ENCODE data around the gene RBM27.
"Not testable (repeated sequence)": the region's sequence is repeated elsewhere in the genome, so short reads cannot be mapped to it uniquely, and the experiment has no call there.

The RBM27 gene, protein sequence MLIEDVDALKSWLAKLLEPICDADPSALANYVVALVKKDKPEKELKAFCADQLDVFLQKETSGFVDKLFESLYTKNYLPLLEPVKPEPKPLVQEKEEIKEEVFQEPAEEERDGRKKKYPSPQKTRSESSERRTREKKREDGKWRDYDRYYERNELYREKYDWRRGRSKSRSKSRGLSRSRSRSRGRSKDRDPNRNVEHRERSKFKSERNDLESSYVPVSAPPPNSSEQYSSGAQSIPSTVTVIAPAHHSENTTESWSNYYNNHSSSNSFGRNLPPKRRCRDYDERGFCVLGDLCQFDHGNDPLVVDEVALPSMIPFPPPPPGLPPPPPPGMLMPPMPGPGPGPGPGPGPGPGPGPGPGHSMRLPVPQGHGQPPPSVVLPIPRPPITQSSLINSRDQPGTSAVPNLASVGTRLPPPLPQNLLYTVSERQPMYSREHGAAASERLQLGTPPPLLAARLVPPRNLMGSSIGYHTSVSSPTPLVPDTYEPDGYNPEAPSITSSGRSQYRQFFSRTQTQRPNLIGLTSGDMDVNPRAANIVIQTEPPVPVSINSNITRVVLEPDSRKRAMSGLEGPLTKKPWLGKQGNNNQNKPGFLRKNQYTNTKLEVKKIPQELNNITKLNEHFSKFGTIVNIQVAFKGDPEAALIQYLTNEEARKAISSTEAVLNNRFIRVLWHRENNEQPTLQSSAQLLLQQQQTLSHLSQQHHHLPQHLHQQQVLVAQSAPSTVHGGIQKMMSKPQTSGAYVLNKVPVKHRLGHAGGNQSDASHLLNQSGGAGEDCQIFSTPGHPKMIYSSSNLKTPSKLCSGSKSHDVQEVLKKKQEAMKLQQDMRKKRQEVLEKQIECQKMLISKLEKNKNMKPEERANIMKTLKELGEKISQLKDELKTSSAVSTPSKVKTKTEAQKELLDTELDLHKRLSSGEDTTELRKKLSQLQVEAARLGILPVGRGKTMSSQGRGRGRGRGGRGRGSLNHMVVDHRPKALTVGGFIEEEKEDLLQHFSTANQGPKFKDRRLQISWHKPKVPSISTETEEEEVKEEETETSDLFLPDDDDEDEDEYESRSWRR

DNA sequence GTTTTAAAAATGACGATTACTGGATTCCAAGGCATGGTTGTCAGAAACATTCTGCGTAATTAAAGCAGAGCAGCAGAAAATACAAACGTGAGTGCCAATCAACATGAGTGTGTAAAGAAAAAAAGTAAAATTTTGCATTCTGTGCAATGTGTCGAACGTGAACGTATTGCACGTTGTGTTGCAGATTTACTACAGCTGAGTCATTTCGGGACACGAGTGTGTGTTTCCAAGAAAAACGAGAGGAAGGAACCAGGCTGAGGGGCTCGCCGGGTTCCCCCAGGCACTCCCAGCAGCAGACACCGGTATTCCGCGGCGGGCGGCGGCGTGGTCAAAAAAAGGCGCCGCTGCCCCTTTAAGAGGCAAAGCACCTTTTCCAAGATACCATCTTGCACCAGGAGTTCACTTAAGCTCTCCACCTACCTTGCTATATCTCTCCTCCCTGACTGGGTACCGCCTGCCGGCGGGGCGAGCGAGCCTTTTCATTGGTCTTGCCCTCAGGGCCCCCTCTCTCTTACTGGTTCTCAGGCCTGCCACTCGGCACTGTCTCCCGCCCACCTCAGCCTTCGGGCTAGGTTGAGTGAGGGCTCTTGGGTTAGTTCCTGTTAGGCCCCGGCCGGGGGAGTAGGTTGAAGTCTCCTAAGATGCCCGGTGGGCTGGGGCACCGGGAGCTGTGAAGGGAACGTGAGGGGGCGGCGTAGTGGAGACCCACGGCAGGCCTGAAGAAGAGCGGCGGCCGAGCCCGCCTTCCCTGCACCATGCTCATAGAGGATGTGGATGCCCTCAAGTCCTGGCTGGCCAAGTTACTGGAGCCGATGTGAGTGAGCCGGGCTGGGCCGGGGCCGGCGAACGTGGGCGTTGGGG is at the start of gene RBM27:
RBM27 (plus strand) TSS at position 595 of the 861 bp plus-strand sequence; CDS start at position 756, 161 bp downstream.
- FAIRE-seq = peak; percentile 94

DNA sequence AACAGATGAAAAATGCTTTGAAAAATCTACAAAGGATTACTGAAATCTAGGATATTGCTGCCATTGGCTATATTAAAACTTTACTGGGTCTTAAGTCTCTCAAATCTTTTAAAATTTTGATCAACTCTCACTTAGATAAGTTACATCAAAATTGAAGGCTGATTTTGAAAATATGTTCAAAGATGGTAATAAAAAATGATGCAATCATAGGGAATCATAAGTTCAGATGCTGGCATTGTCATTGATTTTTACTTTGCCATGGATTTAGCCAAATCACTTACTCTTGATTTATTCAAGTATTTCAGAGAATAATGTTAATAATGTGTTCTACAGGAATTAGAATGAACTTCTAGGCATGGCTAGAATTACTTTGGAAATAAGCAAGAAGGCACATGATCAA is 45.1 kb upstream of the RBM27 start:
- no peak for FAIRE-seq

DNA sequence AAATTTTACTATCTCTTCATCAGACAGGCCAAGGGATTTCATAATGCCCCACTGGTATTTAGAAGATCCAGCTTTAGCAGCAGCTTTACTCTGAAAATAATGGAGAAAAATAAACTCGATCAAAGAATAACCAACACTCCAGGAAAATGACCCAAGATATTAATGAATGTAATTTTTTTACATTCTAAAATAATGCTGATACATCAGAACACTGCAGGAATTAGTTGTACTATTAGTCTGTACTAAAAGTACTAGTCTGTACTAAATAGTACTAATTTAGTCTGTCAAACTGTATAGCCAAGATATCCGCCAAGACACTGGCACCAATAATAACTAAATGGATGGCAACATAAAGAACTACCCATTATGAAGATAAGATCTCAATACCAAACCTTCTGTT is 39.0 kb upstream of the RBM27 start:
- no peak for FAIRE-seq

DNA sequence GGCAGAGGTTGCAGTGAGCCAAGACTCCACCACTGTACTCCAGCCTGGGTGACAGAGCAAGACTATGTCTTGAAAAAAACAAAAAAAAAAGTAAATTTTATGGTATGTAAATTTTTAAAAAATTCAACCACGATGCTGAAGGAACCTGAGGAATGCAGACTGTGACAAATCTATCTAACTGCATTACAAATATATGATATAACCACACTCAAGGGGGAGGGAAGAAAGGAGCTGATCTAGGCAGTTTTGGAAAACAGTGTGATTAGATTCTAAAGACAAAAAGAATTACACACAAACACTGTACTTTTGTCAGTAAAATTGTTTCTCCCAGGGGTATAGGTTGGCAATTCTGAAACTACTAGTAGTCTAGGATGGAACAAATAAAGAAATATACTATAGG is 37.9 kb upstream of the RBM27 start:
- FAIRE-seq = no peak

DNA sequence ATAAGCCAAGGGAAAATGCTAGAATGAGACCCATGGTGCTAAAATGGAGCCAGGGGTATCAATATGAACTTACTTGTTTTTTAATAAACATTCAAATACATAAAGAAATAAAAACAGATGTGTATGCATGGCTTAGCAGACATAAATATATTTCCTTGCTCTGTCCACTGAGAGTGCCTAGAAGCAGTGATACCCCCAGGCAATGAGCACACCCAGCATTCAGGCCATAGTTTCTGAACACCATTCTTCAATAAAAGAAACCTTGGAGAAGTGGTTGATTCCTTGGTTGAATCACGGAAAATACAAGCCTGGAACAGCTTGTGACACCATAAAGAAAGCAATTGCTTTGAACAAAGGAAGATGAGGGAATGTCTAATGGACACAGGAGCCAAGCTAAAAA is 37.5 kb upstream of the RBM27 start:
- FAIRE-seq = no peak

DNA sequence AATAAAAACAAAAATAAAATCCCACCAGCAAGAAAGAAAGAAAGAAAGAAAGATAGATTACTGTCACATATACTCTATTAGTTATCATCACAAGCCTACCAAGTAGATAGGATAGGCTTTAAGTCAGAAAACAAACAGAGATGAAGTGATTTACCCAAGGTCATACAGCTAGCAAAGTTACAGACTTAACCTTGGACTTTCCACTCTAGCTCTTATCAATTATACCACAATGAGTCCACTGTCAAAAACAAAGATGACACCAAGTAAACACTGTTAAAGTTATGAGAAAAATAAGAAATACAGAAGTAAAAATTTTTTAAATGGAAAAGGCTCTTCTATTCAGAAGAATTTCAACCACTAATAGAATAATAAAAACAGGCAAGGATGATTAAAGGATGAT is 34.3 kb upstream of the RBM27 start:
- no peak for FAIRE-seq

DNA sequence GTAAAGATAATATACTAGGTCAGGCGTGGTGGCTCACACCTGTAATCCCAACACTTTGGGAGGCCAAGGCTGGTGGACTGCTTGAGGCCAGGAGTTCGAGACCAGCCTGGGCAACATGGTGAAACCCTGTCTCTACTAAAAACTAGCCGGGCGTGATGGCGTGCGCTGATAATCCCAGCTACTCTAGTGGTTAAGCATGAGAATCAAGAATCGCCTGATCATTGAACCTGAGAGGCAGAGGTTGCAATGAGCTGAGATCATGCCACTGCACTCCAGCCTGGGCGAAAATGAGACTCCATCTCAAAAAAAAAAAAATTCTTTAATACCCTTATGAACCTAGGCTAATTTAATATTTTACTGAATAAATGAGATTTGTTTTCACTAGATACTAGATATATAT is 30.4 kb upstream of the RBM27 start:
- not testable (repeated sequence) for FAIRE-seq

DNA sequence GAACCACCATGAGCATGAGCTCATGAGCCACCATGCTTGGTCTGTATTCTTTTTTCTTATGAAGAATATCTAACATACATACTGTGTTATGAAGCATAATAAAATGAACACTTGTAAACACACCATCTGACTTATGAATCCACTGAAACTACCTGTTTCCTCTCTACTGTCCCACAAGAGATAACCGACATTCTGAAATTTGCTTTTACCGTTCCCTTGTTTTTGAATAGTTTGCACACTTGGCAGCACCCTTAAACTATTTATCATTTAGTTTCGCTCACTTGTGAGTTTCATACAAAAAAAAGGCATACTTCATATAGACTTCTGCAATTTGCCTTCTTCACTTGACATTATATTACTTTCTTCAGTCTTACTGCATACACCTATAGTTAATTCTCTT is 29.8 kb upstream of the RBM27 start:
- peak; percentile 17 for FAIRE-seq

DNA sequence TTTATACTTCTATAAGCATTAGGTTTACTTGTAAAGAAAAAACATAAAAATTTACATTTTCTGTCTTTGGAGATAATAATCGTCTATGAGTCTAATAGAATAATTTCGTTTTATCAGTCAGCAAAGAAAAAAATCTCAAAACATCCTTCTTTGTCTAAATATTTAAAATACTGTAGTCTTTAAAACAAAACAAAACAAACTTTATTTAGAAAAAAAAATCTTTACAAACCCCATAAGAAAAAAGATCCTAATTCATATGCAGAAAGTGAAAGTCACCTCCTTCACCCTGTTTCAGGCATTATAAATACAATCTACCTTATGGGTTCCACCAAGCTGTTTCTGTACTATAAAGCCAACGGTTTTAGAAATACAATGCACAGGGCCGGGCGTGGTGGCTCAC is 26.6 kb upstream of the RBM27 start:
- FAIRE-seq = no peak

DNA sequence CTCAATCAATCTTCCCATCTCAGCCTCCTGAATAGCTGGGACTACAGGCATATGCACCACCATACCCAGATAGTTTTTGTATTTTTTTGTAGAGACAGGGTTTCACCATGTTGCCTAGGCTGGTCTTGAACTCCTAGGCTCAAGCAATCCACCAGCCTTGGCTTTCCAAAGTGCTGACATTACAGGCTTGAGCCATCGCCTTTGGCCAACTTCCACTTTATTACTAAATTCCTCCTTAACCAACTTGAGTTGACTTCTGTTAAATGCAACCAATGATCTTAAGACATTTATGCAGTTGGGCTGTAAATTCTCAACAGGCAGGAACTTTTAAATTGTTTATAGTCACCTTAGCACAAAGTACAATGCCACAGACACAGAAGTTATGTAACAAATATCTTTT is 23.7 kb upstream of the RBM27 start:
- no peak for FAIRE-seq

DNA sequence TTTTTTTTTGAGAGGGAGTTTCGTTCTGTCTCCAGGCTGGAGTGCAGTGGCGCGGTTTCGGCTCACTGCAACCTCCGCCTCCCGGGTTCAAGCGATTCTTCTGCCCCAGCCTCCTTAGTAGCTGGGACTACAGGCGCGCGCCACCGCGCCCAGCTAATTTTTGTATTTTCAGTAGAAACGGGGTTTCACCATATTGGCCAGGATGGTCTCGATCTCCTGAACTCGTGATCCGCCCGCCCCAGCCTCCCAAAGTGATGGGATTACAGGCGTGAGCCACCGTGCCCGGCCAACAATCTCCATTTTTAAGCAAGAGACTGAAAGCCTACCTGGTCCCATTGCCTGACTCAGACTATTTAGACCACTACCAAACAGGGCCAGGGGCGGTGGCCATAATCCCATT is 20.0 kb upstream of the RBM27 start:
- FAIRE-seq = not testable (repeated sequence)

DNA sequence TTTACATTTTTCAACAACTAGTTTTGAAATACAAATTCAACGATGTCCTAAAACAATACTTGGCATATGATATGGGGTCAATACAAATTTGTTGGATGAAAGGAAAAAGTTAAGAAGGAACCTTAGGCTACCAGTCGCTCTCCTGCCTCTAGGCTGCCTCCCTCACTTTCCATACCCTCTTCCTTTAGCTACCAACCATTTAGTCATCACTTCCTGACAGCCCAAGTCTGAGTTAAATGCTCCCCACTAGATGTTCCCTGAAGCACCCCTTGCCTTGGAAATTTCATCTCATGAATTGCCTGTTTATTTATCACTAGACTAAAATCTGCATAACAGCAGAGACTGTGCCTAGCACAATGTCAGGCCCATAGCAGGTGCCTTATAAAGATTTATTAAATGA is 18.2 kb upstream of the RBM27 start:
- no peak for FAIRE-seq

DNA sequence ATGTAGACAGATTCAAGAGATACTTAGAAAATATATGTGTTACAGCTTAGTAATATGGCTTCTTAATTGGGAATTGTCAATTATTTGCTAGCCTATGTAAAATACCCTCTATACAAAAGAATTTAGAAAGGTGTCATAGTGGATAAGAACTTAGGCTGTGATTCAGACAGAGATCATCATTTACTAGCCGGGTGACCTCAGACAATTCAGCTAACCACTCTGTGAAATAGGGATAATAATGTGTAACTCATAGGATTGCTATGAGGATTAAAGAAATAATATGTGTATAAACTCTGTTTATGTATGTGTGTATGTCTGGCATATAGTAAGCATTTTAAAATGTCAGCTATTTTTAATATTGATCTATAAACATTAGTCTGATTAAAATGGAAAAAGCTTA is 15.0 kb upstream of the RBM27 start:
- no peak for FAIRE-seq

DNA sequence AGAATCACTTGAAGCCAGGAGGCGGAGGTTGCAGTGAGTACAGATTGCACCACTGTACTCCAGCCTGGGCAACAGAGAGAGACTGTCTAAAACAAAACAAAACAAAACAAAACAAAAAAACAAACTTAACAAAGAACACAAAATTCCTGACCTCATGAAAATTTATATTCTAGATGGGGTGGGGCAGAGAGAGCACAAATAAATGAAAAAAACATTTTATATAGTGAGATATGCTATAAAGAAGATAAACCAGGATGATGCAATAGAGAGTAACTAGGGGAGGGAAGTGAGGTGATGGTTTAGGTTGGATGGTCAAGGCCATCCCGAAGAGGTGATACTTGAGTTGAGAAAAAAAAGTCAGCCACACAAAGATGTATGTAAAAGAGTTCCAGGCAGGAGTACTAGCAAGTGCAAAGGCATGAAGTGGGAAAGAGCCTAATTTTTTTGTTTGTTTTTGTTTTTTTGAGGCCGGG is 10.8 kb upstream of the RBM27 start:
- FAIRE-seq = no peak

DNA sequence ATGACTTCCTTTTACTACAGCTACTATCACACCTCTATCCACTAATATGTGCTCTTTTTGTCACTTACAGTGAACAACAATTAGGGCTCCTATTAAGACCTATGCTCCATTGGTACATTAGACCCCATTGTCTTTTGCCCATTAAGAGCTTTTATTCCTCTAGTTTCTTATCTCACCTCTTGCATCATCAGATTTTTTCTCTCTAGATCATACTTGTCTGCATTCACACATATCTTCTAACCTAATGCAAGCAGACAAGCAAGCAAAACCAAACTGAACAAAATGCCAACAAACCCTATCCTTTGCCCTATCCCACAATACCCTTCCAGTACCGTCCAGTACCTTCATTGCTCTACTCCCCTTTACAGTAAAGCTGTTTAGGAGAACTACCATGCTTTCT is 10.1 kb upstream of the RBM27 start:
- no peak for FAIRE-seq

DNA sequence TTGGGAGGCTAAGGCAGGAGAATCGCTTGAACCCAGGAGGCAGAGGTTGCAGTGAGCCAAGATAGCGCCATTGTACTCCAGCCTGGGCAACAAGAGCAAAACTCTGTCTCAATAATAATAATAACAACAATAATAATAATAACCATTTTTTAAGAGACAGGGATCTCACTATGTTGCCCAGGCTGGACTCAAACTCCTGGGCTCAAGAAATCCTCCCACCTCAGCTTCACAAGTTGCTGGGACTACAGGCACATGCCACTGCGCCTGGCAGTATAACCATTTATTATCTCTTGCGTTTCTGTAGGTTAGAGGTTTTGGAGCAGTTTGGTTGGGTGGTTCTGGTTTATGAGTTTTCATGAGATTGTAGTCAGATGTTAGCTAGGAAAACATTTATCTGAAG is 8.4 kb upstream of the RBM27 start:
- FAIRE-seq = not testable (repeated sequence)

DNA sequence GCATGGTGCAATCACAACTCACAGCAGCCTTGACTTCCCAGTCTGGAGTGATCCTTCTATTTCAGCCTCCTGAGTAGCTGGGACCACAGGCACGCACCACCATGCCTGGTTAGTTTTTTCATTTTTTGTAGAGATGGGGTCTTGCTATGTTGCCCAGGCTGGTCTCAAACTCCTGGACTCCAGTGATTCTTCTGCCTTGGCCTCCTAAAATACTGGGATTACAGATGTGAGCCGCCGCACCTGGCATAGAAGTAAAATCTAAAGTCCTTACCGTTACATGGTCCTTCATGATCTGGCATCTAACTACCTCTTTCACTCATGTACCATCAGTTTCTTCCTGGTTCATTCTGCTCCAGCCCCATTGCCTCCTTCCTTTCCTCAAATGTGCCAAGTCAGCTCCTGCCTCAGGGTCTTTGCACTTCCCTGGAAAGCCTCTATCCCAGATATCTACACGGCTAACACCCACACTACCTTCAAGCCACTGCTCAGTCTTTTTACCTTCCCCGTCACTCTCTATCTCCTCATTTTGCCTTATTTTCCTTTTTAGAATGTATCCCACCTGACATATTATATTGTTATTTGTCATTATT is 6.9 kb upstream of the RBM27 start:
- FAIRE-seq = no peak

DNA sequence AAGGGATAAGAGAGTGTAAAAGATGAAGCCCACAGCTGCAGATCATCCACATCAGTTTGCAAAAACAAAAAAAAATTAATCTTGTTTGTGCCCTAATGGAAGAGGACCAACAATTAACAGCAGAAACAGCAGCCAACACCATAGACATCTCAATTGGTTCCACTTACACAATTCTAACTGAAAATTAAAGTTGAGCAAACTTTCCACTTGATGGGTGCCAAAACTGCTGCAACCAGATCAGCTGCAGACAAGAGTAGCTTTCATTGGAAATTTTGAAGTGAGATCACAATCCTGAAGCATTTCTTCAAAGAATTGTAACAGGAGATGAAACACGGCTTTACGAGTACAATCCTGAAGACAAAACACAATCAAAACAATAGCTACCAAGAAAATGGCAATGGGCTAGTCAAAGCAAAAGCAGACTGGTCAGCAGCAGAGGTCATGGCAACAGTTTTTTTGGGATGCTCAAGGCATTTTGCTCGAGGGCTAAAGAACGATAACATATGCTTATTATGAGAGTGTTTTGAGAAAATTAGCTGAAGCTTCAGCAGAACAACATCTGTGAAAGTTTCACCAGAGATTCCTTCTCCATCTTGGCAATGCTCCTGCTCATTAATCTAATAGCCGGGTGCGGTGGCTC is 4.1 kb upstream of the RBM27 start:
- no peak for FAIRE-seq

DNA sequence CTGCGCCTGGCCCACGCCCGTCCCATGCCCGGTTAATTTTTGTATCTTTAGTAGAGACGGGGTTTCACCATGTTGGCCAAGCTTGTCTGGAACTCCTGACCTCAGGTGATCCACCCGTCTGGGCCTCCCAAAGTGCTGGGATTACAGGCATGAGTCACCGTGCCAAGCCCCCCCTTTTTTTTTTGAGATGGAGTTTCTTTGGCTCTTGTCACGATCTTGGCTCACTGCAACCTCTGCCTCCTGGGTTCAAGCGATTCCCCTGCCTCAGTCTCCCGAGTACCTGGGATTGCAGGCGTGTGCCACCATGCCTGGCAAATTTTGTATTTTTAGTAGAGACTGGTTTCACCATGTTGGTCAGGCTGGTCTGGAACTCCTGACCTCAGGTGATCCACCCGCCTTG is 1.6 kb upstream of the RBM27 start:
- not testable (repeated sequence) for FAIRE-seq

DNA sequence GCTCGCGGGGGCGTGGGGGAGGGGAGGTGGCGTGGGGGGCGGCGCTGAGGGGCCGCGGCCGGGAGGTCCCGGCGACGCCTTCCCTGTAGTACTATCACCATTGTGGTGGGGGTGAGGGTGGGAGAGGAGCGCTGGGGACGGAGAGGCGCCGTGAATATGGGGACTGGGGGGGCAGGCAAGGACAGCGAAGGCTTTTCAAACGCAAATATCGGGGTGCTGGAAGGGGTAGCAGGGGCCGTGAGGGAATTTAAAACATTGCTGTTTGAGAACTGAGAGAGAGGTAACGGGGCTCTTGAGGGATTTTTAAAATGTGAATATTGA is 427 bp downstream of the RBM27 start:
- FAIRE-seq = no peak

DNA sequence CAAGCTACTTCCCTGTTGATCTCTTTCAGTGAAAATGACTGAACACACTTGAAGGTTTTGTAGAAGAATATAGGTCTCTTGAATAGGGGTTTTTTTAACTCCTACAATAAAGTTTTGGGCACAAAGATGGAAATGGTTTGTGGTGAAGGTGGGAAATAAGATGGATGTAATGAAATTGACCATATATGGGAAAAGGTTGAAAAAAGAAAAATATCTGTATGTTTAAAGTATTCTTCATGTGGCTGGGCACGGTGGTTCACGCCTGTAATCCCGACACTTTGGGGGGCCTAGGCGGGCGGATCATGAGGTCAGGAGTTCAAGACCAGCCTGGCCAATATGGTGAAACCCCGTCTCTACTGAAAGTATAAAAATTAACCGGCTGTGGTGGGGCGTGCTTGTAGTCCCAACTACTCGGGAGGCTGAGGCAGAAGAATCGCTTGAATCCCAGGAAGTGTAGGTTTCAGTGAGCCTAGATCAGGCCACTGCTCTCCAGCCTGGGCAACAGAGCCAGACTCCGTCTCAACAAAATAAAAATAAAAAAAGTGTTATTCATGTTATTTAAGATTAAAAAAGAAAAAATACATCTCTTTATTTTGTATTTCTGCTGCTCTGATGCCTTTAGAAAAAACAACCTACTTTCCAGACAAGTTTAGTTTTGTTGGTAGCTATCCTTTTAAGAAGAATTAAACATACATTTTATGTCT is 2.2 kb downstream of the RBM27 start:
- FAIRE-seq = no peak

All from islet of Langerhans (tissue), 1 donor.